GM12878 (cell line): Measurements from ENCODE around the gene CARS2. TPM values are rescaled to one million over a fixed set of nuclear protein-coding genes. Genes with fewer than 3 reads are reported as not detected.

Source experiments
- ATAC-seq: fragments of 200-7000 bp; cut with Tn5 transposase; 3 replicates; pipeline ENCODE4 v1.9.1; 2020; ENCODE audit warnings: mild to moderate bottlenecking, moderate library complexity
- BruUV-seq: library from RNA; stranded (reverse); fragments of 400-500 nt; replicated peaks from 2 replicates; lab custom pipeline; 2021; lab: Mats Ljungman, UMichigan
- CTCF ChIA-PET: fragments of 300-600 bp; sonication (Branson Sonifier 250); formaldehyde crosslinking; extraction: SDS; loops from one replicate; lab custom pipeline; 2021; ENCODE audit warnings: inconsistent platforms; lab: Yijun Ruan, JAX
- POLR2A ChIA-PET: fragments of 350-600 bp; formaldehyde crosslinking; extraction: SDS; loops from one replicate; lab custom pipeline; 2021; ENCODE audit warnings: inconsistent platforms; lab: Charles Lee
- RAD21 ChIA-PET: fragments of 300-600 bp; sonication (Branson Sonifier 250); formaldehyde crosslinking; loops from one replicate; lab custom pipeline; 2023; ENCODE audit warnings: antibody characterized with exemption; ENCODE audit not compliant: unreplicated experiment; lab: Charles Lee
- SMC1A ChIA-PET: fragments of 300-600 bp; sonication (Branson Sonifier 250); formaldehyde crosslinking; loops from one replicate; lab custom pipeline; 2023; ENCODE audit not compliant: unreplicated experiment, uncharacterized antibody; lab: Charles Lee
- DNase-seq: peaks from one replicate; pipeline ENCODE4 v3.0.0-alpha.2; 2011; ENCODE audit warnings: low read depth, low spot score
- FAIRE-seq: peaks from 3 replicates; lab custom pipeline; 2011; peaks lifted over from hg19 to GRCh38; lab: Jason Lieb, UNC
- H2AFZ ChIP-seq: 2 replicates; pipeline ENCODE4 v1.6.0; 2011; ENCODE audit warnings: low read depth, low read length, control low read depth; ENCODE audit not compliant: control insufficient read depth
- H3K27ac ChIP-seq: 2 replicates; pipeline ENCODE4 v1.5.1; 2011; ENCODE audit warnings: control low read depth; ENCODE audit not compliant: control insufficient read depth, insufficient read depth
- H3K27me3 ChIP-seq, 2 experiments: replicated peaks in 1 of 2; 2 replicates each; pipeline versions ENCODE4 v1.6.0 to v1.6.1; 2011; ENCODE audit warnings: low read length in 1 of 2; ENCODE audit not compliant: control insufficient read depth in 2 of 2, insufficient read depth in 2 of 2
- H3K36me3 ChIP-seq, 2 experiments: 2 replicates each; pipeline ENCODE4 v1.5.1; 2011; ENCODE audit warnings: low read length in 1 of 2; ENCODE audit not compliant: control insufficient read depth in 2 of 2, insufficient read depth in 2 of 2
- H3K4me1 ChIP-seq: 2 replicates; pipeline ENCODE4 v1.6.1; 2011; ENCODE audit warnings: mild to moderate bottlenecking, low read length, moderate library complexity, mixed read lengths; ENCODE audit not compliant: control insufficient read depth, insufficient read depth
- H3K4me2 ChIP-seq: 2 replicates; pipeline ENCODE4 v1.6.0; 2011; ENCODE audit warnings: control low read depth; ENCODE audit not compliant: control insufficient read depth, insufficient read depth
- H3K4me3 ChIP-seq: fragments of 200-600 bp; sonication (generic); 2 replicates; pipeline ENCODE4 v1.5.1; 2016
- H3K79me2 ChIP-seq: 2 replicates; pipeline ENCODE4 v1.6.0; 2011; ENCODE audit warnings: low read length; ENCODE audit not compliant: control insufficient read depth, insufficient read depth
- H3K9ac ChIP-seq: 2 replicates; pipeline ENCODE4 v1.8.0; 2011; ENCODE audit warnings: low read length, control low read depth, mixed read lengths; ENCODE audit not compliant: control insufficient read depth, insufficient read depth
- H3K9me3 ChIP-seq: replicated peaks from 3 replicates; pipeline ENCODE4 v1.5.1; 2011; ENCODE audit warnings: mild to moderate bottlenecking, low read length; ENCODE audit not compliant: control insufficient read depth, insufficient read depth
- H4K20me1 ChIP-seq: 2 replicates; pipeline ENCODE4 v1.6.0; 2011; ENCODE audit not compliant: control insufficient read depth, insufficient read depth
- NFXL1 ChIP-seq: fragments of 450-650 bp; IDR thresholded peaks from 2 replicates; pipeline ENCODE4 v1.6.1; 2017; ENCODE audit warnings: antibody characterized with exemption, mild to moderate bottlenecking, borderline replicate concordance
- ZBTB40 ChIP-seq: fragments of 450-650 bp; IDR thresholded peaks from 2 replicates; pipeline ENCODE4 v1.6.1; 2016; ENCODE audit warnings: mild to moderate bottlenecking, moderate library complexity, borderline replicate concordance
- WGBS: methylation state at CpG from one replicate; pipeline ENCODE4 v1.1.6; 2016; ENCODE audit warnings: low lambda C conversion rate; ENCODE audit not compliant: insufficient replicate concordance, insufficient coverage; ENCODE audit errors: missing lambda C conversion rate; 5-methylcytosine and 5-hydroxymethylcytosine counted together
- in situ Hi-C: fragments of 300-500 bp; cut with MboI; formaldehyde crosslinking; loops from 9 replicates; pipeline ENCODE4 v1.14.3; 2018; ENCODE audit warnings: mixed read lengths
- intact Hi-C: fragments of 100-400 bp; cut with micrococcal nuclease; formaldehyde crosslinking; loops from one replicate; pipeline ENCODE4 v1.14.2; 2022; ENCODE audit not compliant: unreplicated experiment
- polyA plus RNA-seq, 11 experiments: library from polyadenylated mRNA; depleted of rRNA in 4 of 11; unstranded in 6 of 11; stranded (reverse) in 5 of 11; fragments of >200 nt; fragmentation: Nextera tagmentation in 4 of 11; fragmentation: Illumina TruSeq in 1 of 11; extraction: Ambion mirVana in 4 of 11; extraction: Trizol in 1 of 11; gene quantifications; 1 replicate in 1 of 11; 2 replicates in 10 of 11; pipeline versions ENCODE4 v1.2.1 to v1.2.3, GENCODE V29; 2011 to 2016; ENCODE audit warnings: inconsistent platforms in 2 of 11, missing spikeins in 2 of 11, low read depth in 1 of 11
- total RNA-seq, 4 experiments: library from RNA; depleted of rRNA in 3 of 4; stranded (reverse); fragments of >200 nt in 3 of 4; fragmentation: Illumina TruSeq in 1 of 4; extraction: Trizol in 1 of 4; gene quantifications; 2 replicates each; pipeline versions ENCODE4 v1.2.1 to v1.2.3, GENCODE V29; 2013 to 2021

Gene CARS2
- total and polyA plus RNA-seq, 10 of the 15 experiments (the other 5 are each of a cell fraction or from before 2014, with no cell fraction given), result 4.2 to 101 (median 61.5) TPM

DNA sequence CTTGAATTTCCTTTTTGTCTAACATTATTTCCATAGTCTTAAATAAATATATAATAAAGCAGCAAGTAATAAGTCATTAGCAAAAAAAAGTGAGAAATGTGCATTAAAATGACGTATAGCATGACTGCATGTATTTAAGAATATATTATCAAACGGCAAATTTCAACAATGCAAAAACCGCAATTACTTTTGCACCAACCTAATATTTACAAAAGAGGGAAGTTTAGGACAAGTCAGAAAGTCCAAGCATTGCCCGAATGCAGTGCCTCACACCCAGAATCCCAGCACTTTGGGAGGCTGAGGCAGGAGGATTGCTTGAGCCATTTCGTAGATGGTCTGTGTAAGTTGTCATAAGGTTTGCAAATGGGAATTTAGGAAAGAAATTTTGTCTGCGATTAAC, 100.8 kb downstream of the CARS2 start:
- Histone ChIP-seq H3K4me3 (no peak overlapping the region), H2AFZ (no peak overlapping the region), H3K4me2 (no peak overlapping the region), H3K27me3 (no peaks in the 10 kb centered on the region), H3K27ac (no peak overlapping the region), H4K20me1 (no peaks in the 10 kb centered on the region), H3K36me3 (no peaks in the 10 kb centered on the region), H3K79me2 (no peaks in the 10 kb centered on the region), H3K4me1 (peaks cover 5% of the 10 kb centered on the region), H3K9me3 (no peaks in the 10 kb centered on the region), H3K9ac (no peak overlapping the region)
- no peak for DNase-seq
- TF ChIP-seq ZBTB40, result peak; percentile 29; the same call in 1 of the 2 replicates
- no peak for TF ChIP-seq NFXL1
- BruUV-seq, result no TSS peak
- ChIA-PET RAD21 (no interaction called here), SMC1A (interaction anchor here (1.6 kb wide), 1 partner anchor 15 kb away, joined by 3 read pairs; no protein-coding TSS in a partner anchor), POLR2A (no interaction called here), CTCF (interaction anchor here (1.3 kb wide), 1 partner anchor 9 kb away, joined by 3 read pairs; no protein-coding TSS in a partner anchor)
- no peak for FAIRE-seq
- in situ Hi-C loops (no loop called here), intact Hi-C loops (no loop called here)
- 84% methylated on average over 6 of the region's 6 CpGs for WGBS
- no peak for ATAC-seq
